OCI-LY3 (cell line): ENCODE measurements around the gene CHD1.

Experiments
- H2AFZ ChIP-seq: fragments of 200-600, 300-600 bp; shearing (Covaris generic); 2 replicates; pipeline ENCODE4 v1.6.0; 2014; ENCODE audit warnings: antibody characterized with exemption, low read depth, low read length
- H3K27ac ChIP-seq: fragments of 200-600, 300-600 bp; sonication (generic); 2 replicates; pipeline ENCODE4 v1.5.1; 2014; ENCODE audit warnings: mild to moderate bottlenecking, low read length, moderate library complexity, mixed read lengths
- H3K27me3 ChIP-seq: fragments of 200-600, 300-600 bp; sonication (generic); 2 replicates; pipeline ENCODE4 v1.6.1; 2014; ENCODE audit warnings: low read depth, low read length, mixed read lengths
- H3K36me3 ChIP-seq: fragments of 200-600, 300-600 bp; sonication (generic); replicated peaks from 2 replicates; pipeline ENCODE3; 2014; ENCODE audit warnings: low read depth, low read length, mixed read lengths
- H3K4me1 ChIP-seq: fragments of 300-600, 200-600 bp; sonication (generic); 2 replicates; pipeline ENCODE4 v1.6.1; 2014; ENCODE audit warnings: low read length, mixed read lengths
- H3K4me2 ChIP-seq: fragments of 200-600, 300-600 bp; sonication (generic); 2 replicates; pipeline ENCODE4 v1.6.1; 2014; ENCODE audit warnings: low read length, mixed read lengths
- H3K4me3 ChIP-seq: fragments of 300-600, 200-600 bp; sonication (generic); 2 replicates; pipeline ENCODE4 v1.5.1; 2014; ENCODE audit warnings: antibody characterized with exemption, mild to moderate bottlenecking, low read length, moderate library complexity
- H3K79me2 ChIP-seq: fragments of 300-600, 200-600 bp; shearing (Covaris generic); 2 replicates; pipeline ENCODE4 v1.6.1; 2014; ENCODE audit warnings: mild to moderate bottlenecking, low read length, mixed read lengths
- H3K9ac ChIP-seq: fragments of 300-600, 200-600 bp; shearing (Covaris generic); 2 replicates; pipeline ENCODE4 v1.6.0; 2014; ENCODE audit warnings: mild to moderate bottlenecking, low read length, moderate library complexity
- H3K9me3 ChIP-seq: fragments of 200-600, 300-600 bp; shearing (Covaris generic); 2 replicates; pipeline ENCODE4 v1.6.1; 2014; ENCODE audit warnings: low read length, mixed read lengths; ENCODE audit not compliant: insufficient read depth
- H4K20me1 ChIP-seq: fragments of 200-600, 300-600 bp; sonication (generic); 2 replicates; pipeline ENCODE4 v1.6.1; 2016; ENCODE audit warnings: low read length, mixed read lengths; ENCODE audit not compliant: insufficient read depth
- EZH2phosphoT487 ChIP-seq: fragments of 200-600 bp; shearing (Covaris generic); IDR thresholded peaks from 2 replicates; pipeline ENCODE4 v1.6.1; 2018; ENCODE audit warnings: antibody characterized with exemption, mixed run types, low read depth
- TF ChIP-seq, protein P1 (sequence below): fragments of 200-600, 300-600 bp; sonication (generic); IDR thresholded peaks from 2 replicates; pipeline ENCODE4 v1.5.1; 2014; ENCODE audit warnings: antibody characterized with exemption, low read length, low read depth

The CHD1 gene

GRCh38 chr5:98911280-98912040 is 17.3 kb downstream of the CHD1 start:
- no peak for TF ChIP-seq EZH2phosphoT487
- TF ChIP-seq, protein P1, sequence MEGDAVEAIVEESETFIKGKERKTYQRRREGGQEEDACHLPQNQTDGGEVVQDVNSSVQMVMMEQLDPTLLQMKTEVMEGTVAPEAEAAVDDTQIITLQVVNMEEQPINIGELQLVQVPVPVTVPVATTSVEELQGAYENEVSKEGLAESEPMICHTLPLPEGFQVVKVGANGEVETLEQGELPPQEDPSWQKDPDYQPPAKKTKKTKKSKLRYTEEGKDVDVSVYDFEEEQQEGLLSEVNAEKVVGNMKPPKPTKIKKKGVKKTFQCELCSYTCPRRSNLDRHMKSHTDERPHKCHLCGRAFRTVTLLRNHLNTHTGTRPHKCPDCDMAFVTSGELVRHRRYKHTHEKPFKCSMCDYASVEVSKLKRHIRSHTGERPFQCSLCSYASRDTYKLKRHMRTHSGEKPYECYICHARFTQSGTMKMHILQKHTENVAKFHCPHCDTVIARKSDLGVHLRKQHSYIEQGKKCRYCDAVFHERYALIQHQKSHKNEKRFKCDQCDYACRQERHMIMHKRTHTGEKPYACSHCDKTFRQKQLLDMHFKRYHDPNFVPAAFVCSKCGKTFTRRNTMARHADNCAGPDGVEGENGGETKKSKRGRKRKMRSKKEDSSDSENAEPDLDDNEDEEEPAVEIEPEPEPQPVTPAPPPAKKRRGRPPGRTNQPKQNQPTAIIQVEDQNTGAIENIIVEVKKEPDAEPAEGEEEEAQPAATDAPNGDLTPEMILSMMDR, result no peak
- H3K27ac ChIP-seq, result no peak overlapping the region
- peaks cover 22% of the 10 kb centered on the region for H4K20me1 ChIP-seq
- H3K4me3 ChIP-seq, result no peak overlapping the region
- peaks cover 17% of the 10 kb centered on the region for H3K36me3 ChIP-seq
- H3K9ac ChIP-seq, result no peak overlapping the region
- H3K9me3 ChIP-seq, result no peaks in the 10 kb centered on the region
- H3K27me3 ChIP-seq, result no peaks in the 10 kb centered on the region
- H3K79me2 ChIP-seq, result peaks cover 99% of the 10 kb centered on the region
- H3K4me2 ChIP-seq, result no peak overlapping the region
- H2AFZ ChIP-seq, result no peak overlapping the region
- peaks cover 16% of the 10 kb centered on the region for H3K4me1 ChIP-seq

DNA sequence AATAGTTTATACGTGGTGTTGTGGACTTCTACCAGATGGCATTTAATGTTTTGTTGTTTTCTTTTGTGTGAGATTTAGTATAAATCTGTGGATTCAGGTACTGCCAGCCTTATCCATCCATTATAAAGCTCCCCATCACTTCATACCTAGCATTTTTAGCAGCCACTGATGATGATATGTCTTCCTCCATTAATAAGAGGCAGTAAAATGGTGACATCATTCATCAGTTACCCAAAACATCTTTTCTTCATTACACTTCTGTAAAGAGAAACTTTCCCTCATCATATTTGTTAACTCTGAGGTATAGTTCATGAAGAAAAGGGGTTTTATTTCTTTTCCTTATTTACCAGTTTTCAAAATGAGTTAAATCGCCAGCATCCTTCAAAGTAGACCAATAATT is 19.4 kb downstream of the CHD1 start:
- Histone ChIP-seq H3K27ac (no peak overlapping the region), H3K4me3 (no peak overlapping the region), H3K9me3 (no peaks in the 10 kb centered on the region), H3K4me1 (peaks cover 28% of the 10 kb centered on the region), H3K4me2 (no peak overlapping the region), H2AFZ (no peak overlapping the region), H3K27me3 (no peaks in the 10 kb centered on the region), H3K79me2 (peaks cover 99% of the 10 kb centered on the region), H3K36me3 (peaks cover 15% of the 10 kb centered on the region), H3K9ac (no peak overlapping the region), H4K20me1 (peaks cover 27% of the 10 kb centered on the region)
- no peak for TF ChIP-seq EZH2phosphoT487
- TF ChIP-seq, protein P1, result no peak

- H4K20me1 ChIP-seq, result peaks cover 20% of the 10 kb centered on the region
- H3K4me3 ChIP-seq, result no peak overlapping the region
- H3K9ac ChIP-seq, result no peak overlapping the region
- H3K79me2 ChIP-seq, result peaks cover 99% of the 10 kb centered on the region
- TF ChIP-seq, protein P1, result no peak
- no peak for TF ChIP-seq EZH2phosphoT487
- H2AFZ ChIP-seq, result no peak overlapping the region
- no peak overlapping the region for H3K4me2 ChIP-seq
- H3K27ac ChIP-seq, result no peak overlapping the region
- H3K36me3 ChIP-seq, result peaks cover 26% of the 10 kb centered on the region
- H3K4me1 ChIP-seq, result peaks cover 22% of the 10 kb centered on the region
- H3K27me3 ChIP-seq, result no peaks in the 10 kb centered on the region
- no peaks in the 10 kb centered on the region for H3K9me3 ChIP-seq
These were observed 20.9 kb downstream of the CHD1 start for GRCh38 chr5:98907951-98908350.

DNA sequence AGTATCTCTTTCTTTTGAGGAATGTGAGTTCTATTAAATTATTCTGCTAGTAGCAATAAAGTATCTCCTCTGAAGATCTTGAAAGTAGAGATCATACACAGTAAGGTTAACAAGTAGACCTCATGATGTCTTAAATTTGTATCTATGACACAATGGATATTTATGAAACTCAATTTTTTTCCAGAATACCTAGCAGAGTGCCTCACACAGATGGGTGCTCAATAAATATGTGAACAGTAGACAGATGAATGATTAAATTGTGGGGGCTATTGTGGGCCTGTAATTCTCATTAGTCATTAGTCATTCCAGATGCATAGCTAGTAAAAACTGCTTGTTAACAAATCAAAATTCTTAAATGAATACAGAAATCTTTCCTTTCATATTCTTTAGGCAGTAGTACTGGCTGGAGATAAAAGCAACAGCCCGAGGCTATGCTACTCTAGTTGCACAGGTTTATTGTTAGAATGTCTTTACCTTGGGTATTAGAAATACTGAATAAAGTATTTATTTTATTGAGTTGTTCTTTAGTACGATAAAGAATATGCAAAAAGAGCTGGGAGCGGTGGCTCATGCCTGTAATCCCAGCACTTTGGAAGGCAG is 22.0 kb downstream of the CHD1 start:
- peak overlapping the region; percentile 21; the same call in 1 of the 2 replicates for H3K27ac ChIP-seq
- peaks cover 20% of the 10 kb centered on the region for H4K20me1 ChIP-seq
- peaks cover 91% of the 10 kb centered on the region for H3K79me2 ChIP-seq

More for the DNA sequence above, 22.0 kb downstream of the CHD1 start:
- Histone ChIP-seq H3K9me3 (no peaks in the 10 kb centered on the region), H2AFZ (no peak overlapping the region), H3K9ac (no peak overlapping the region), H3K4me1 (peaks cover 22% of the 10 kb centered on the region), H3K27me3 (no peaks in the 10 kb centered on the region), H3K4me3 (no peak overlapping the region), H3K4me2 (no peak overlapping the region), H3K36me3 (peaks cover 37% of the 10 kb centered on the region)
- TF ChIP-seq, protein P1, result no peak
- no peak for TF ChIP-seq EZH2phosphoT487
